ENCODE data around the gene CCL15.
"Not testable (repeated sequence)": the region's sequence is repeated elsewhere in the genome, so short reads cannot be mapped to it uniquely, and the experiment has no call there.

- not testable (repeated sequence) for TF ChIP-seq CTCF, POLR2AphosphoS5 (IDR thresholded peaks at IDR 0.05)
Observed at GRCh38 chr17:35995346-35995745, 6.0 kb downstream of the CCL15 start.

All from breast epithelium (tissue), 3 donors.